ENCODE results near the gene ANKS6.
A peak's percentile ranks its signal among the peaks of the same experiment; 100 is the strongest.

ANKS6 gene

GRCh38 chr9:98796364-98797101 is at the start of gene ANKS6:
ANKS6 (minus strand) TSS chr9:98796555; CDS start chr9:98796491, 64 bp downstream.
- peak; percentile 47 for DNase-seq

DNA sequence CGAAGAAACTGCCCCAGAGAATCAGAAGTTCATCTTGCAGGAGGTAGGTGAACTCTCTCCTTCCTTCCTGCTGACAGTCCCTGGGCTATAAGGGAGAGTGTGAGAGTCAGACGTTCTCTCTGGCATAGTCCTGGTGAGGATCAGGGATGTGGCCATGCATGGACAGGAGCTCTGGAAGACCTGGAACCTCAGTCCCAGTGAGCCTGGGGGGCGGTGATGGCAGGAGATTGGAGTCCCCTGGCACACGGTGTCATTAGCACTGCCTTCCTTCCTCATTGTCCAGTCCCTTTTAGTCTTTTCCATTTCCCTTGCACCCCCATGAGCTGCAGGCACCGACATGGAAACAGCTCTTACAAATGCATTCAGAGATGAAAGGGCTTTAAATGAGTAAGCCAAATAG is 49.7 kb upstream of the ANKS6 start:
- no peak for DNase-seq

DNA sequence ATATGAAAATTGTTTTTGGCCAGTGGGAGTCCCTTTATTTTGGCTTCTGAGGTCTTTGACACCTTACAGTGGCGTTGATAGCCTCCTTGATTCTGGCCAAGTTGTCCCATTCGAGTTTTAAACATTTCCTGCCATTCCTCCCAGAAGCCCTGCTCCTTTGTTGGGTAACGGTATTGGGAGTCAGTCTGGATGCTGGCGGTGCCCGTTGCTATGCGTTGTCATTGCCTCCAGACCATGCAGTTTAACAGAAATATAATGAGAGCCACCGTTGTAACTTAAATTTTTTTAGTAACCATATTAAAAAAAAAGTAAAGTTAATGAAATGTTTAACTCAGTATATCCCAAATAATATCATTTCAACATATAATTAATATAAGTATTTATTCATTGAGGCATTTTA is 46.2 kb upstream of the ANKS6 start:
- no peak for DNase-seq

DNA sequence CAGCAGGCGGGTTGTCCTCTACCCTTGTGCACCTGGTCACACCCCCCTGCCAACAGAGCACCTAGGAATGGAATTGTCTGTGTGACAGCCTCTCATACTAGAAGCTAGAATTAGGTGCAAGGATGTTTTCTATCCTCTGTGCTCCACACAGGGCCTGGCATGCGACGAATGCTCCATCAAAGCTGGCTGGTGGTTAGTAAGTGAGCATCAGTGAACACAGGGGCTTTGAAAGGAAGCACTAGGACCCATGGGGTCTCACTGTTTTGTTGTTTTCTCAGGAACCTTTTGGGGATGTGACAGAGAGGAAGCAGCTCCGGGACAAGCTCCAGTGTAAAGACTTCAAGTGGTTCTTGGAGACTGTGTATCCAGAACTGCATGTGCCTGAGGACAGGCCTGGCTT is 43.4 kb upstream of the ANKS6 start:
- no peak for DNase-seq

- DNase-seq: no peak
Observed at GRCh38 chr9:98838868-98839565, 42.7 kb upstream of the ANKS6 start.

DNA sequence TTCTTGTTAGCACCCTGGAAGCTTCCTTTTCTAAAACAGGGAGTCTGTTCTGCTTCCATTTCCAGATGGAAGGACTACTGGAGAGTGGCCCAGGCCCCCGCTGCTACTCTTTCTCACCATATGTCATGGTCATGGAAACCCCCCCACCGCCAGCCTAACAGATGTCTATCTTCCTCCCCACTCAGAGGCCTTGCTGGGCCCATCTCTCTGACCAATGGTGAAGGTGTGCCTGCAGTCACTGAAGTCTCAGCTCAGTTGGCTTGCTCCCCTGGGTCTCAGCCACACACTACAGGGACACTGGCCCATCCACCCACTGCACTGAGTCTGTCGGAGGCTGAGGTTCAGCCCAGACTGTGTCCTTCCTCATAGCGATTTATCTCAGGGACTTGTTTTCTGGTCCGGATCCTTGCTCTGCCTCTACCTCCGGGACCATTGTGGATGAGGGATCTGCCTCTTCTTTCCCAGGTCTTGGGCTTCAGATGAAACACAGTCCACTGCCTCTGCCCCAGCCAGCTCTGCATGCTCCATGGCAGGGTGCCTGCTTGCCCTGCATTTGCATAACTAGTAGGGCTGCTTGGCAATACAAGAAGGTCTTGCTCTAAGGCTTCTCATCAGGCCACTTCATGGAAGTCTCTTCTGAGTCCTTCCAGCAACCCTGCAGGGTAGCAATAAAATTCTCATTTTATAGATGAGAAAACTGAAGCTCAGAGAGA is 42.0 kb upstream of the ANKS6 start:
- no peak for DNase-seq

DNA sequence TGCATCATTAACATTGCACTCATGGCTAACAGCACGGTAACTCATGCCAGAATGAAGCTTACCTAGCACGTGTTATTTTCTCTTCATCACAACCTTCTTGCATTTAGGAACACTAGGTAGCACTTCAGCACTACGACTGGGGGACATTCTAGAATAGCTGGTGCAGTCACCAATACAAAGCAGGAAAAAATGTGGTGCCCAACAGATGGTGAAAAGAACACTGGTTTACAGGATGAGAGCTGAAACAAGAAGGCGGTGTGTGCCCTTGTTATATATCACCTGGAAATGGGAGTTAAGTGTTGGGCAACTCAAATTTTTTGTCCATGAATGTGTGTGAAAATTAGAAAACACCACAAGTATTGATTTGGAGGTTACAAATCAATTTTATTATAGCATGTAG is 41.2 kb upstream of the ANKS6 start:
- no peak for DNase-seq

GRCh38 chr9:98836206-98836605 is 39.9 kb upstream of the ANKS6 start:
- DNase-seq: no peak

DNA sequence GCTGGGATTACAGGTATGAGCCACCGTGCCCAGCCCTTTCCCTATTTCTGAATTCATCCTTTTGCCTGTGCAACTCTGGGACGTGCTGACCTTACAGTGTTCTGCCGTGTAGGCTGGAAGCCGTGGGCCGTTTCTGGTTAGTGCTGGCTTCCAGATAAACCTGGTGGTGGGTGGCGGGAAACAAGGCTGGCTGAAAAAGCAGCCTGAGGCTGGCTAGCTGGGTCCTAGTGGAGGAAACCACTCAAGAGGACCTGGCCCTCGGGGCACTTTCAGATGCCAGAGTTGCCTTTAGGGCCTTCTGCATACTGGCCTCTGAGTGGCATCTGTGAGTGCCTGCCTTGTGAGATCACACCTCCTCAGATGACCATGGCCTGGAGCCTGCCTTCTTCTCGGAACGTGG is 38.0 kb upstream of the ANKS6 start:
- DNase-seq: no peak

DNA sequence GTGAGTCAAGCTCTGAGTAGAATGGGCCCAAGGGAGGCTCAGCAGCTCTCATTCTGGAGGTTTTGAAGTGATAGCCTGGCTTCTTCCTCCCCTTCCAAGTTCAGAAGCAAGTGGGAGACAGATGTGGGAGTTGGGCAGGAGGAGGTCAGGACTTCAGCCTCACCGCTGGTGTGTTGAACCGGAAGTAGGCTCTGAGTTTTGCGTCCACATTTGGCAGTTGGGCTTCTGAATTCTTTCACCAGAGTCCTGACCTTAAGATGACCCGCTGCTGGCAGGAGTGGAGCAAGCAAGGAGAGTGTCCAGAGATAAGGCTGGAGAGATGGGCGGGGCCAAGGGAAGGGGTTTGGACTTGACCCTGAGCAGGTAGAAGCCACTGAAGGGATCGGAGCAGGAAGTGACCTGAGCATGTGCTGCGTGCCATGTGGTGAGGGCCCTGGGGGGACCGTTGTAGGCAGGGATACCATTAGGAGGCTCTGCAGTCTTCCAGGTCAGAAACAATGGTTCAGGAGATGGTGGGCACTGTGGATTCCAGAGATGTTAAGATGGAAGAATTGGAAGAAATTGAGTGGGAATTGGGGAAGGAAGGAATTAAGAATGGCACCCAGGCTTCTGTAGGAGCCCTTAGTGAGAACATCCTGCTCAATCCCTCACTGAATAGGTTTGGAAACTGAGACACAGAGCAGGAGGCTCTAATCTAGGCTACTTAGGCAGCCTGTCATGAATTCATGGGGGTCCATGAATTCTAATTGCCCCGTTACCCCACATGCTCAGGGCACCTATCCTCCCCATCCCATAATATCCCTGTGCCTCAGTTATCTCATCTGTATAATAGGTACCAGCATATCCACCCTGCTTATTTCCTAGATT is 37.0 kb upstream of the ANKS6 start:
- DNase-seq: no peak

DNA sequence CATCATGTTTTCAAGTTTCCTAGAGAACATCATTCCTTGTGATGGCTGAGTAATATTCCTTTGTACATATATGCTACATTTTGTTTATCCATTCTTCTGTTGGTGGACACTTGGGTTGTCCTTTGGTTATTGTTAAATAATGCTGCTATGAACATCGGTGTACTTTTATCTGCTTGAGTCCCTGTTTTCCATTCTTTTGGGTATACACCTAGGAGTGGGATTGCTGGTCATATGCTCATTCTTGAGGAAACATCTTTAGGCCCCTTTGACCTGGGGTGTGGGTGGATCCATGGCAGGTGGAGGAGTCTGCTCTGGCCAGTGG is 36.4 kb upstream of the ANKS6 start:
- no peak for DNase-seq

- DNase-seq: no peak
Observed at GRCh38 chr9:98831696-98832095, 35.3 kb upstream of the ANKS6 start.

GRCh38 chr9:98830554-98830953 is 34.2 kb upstream of the ANKS6 start:
- DNase-seq: no peak

DNA sequence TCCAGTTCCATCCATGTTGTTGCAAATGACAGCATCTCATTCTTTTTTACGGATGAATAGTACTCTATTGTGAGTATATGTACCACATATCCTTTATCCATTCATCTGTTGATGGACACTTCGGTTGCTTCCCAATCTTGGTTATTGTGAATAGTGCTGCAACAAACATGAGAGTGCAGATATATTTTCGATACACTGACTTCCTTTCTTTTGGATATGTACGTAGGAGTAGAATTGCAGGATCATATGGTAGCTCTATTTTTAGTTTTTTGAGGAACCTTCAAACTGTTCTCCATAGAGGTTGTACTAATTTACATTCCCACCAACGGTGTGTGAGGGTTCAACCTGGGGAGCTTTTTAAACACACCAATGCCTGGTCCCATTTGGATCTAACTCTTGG is 33.4 kb upstream of the ANKS6 start:
- DNase-seq: no peak

- no peak for DNase-seq
Observed at GRCh38 chr9:98826716-98827115, 30.4 kb upstream of the ANKS6 start.

DNA sequence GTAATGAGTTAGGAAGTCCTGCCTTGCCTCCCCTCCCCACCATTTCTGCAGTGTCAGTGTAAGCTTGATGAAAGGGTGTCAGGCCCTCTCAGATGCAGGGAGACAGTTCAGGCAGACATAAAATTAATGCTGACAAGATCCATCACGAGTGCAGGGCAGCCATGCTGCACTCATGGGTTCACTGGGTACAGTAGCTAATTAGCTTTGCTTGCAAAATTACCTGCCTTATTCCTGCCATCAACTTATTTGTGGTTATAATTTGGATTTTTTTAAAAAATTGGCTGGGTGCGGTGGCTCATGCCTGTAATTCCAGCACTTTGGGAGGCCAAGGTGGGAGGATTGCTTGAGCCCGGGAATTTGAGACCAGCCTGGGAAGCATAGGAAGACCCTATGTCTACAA is 29.1 kb upstream of the ANKS6 start:
- no peak for DNase-seq

DNA sequence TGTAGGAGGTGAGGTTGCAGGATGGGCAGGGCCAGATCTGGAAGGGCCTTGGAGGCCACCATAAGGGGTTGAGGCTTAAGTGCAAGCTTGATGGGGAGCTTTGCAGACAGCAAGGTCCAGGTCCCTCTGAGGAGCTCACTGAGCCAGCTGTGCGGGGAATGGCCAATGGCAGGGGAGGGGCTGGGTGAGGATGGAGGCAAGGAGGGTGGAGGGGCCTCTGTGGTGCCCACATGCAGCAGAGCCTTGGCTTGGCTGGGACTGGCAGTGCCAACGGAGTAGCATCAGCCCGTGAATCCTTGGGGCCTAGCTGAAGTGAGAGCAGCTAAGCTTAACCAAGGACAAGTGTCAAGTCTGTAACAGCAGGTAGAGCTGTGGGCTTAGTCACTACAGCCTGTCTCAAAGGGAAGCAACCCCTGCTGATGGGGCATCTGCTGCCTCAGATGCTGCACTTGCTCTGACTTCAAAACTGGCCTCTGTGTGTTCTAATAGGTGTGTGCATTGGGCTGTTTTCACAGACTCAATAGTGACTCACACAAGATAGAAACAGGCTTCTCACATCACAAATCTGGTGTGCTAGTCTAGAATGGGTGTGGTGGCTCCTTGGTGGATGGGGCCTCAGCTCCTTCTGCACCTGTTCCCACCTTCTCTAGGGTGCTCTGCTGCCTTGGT is 27.4 kb upstream of the ANKS6 start:
- DNase-seq: no peak

DNA sequence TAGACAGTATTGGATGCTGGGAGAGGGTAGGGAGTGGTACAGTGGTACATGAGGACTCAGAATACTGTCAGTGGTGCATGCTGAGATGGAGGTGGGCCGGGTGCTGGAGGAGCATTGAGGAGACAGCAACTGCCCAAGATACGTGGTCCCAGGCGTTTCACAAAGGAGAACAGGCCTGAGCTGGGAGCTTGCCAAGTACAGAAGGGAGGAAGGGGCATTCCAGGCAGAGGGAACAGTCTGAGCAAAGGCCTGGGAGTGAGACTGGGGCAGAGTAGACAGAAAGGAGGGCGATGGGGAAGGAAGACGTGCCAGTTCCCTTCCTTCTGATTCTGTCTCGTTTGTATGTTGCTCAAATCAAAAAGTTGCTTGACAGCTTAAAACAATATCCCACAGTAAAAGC is 26.3 kb upstream of the ANKS6 start:
- DNase-seq: no peak

GRCh38 chr9:98821831-98822230 is 25.5 kb upstream of the ANKS6 start:
- DNase-seq: no peak

GRCh38 chr9:98819231-98819630 is 22.9 kb upstream of the ANKS6 start:
- DNase-seq: no peak

GRCh38 chr9:98818764-98819163 is 22.4 kb upstream of the ANKS6 start:
- DNase-seq: no peak

- no peak for DNase-seq
Observed at GRCh38 chr9:98815391-98815951, 19.1 kb upstream of the ANKS6 start.
